Colonic mucosa (tissue), 4 donors: ENCODE results near the gene AARS2. TPM values are rescaled to one million over a fixed set of nuclear protein-coding genes. Genes with fewer than 3 reads are reported as not detected.
A peak's percentile ranks its signal among the peaks of the same experiment; 100 is the strongest.

Source experiments
- DNase-seq: peaks from one replicate; pipeline ENCODE4 v3.0.0-alpha.2; 2020
- H3K27ac ChIP-seq: fragments of 200-600 bp; one replicate; pipeline ENCODE4 v1.8.0; 2021
- H3K27me3 ChIP-seq: fragments of 200-600 bp; one replicate; pipeline ENCODE4 v1.8.0; 2021
- H3K36me3 ChIP-seq: fragments of 200-600 bp; one replicate; pipeline ENCODE4 v1.8.0; 2021
- H3K4me1 ChIP-seq: fragments of 200-600 bp; one replicate; pipeline ENCODE4 v1.8.0; 2021; ENCODE audit warnings: mild to moderate bottlenecking
- H3K4me3 ChIP-seq: fragments of 200-600 bp; one replicate; pipeline ENCODE4 v1.8.0; 2021
- H3K9ac ChIP-seq, 2 donors: one replicate each; pipeline ENCODE4 v1.7.0; 2013; ENCODE audit warnings: control low read depth in 2 of 2, low read depth in 2 of 2, low read length in 2 of 2
- H3K9me3 ChIP-seq: fragments of 200-600 bp; one replicate; pipeline ENCODE4 v1.8.0; 2021
- intact Hi-C: fragments of 100-400 bp; cut with DNase I; formaldehyde crosslinking; loops from one replicate; pipeline ENCODE4 v1.14.1; 2022
- total RNA-seq, 2 donors: library from RNA; stranded (reverse); fragmentation: NEBNext Ultra II Directional in 1 of 2; extraction: Animal tissue kit (Norgen Biotek cat#: 25700) in 1 of 2; gene quantifications; one replicate each; pipeline ENCODE4 v1.2.1, GENCODE V29; 2021
- TF ChIP-seq, protein P1 (sequence below): fragments of 200-600 bp; IDR thresholded peaks from one replicate; pipeline ENCODE4 v1.8.0; 2022; ENCODE audit warnings: antibody characterized with exemption, mild to moderate bottlenecking
- donor health status: healthy.
- donor health status: DM: no; HTN: no; CAD: no.
- donor health status: DM: no; HTN: no; CAD: no.

Gene AARS2
- total RNA-seq, 2 donors from 2014 or later, result 9.0 to 27.7 TPM

- no peaks in the 10 kb centered on the region for H3K27me3 ChIP-seq
- TF ChIP-seq, protein P1, sequence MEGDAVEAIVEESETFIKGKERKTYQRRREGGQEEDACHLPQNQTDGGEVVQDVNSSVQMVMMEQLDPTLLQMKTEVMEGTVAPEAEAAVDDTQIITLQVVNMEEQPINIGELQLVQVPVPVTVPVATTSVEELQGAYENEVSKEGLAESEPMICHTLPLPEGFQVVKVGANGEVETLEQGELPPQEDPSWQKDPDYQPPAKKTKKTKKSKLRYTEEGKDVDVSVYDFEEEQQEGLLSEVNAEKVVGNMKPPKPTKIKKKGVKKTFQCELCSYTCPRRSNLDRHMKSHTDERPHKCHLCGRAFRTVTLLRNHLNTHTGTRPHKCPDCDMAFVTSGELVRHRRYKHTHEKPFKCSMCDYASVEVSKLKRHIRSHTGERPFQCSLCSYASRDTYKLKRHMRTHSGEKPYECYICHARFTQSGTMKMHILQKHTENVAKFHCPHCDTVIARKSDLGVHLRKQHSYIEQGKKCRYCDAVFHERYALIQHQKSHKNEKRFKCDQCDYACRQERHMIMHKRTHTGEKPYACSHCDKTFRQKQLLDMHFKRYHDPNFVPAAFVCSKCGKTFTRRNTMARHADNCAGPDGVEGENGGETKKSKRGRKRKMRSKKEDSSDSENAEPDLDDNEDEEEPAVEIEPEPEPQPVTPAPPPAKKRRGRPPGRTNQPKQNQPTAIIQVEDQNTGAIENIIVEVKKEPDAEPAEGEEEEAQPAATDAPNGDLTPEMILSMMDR, result no peak
- intact Hi-C loops, result no loop called here
- H3K9ac ChIP-seq, result peak overlapping the region; percentile 89 to 95
- peaks cover 10% of the 10 kb centered on the region for H3K4me1 ChIP-seq
- H3K36me3 ChIP-seq, result peaks cover 8% of the 10 kb centered on the region
- no peaks in the 10 kb centered on the region for H3K9me3 ChIP-seq
- DNase-seq, result no peak
- H3K4me3 ChIP-seq, result peak overlapping the region; percentile 92
- no peak overlapping the region for H3K27ac ChIP-seq
Observed at GRCh38 chr6:44262467-44263353, 50.4 kb downstream of the AARS2 start.

DNA sequence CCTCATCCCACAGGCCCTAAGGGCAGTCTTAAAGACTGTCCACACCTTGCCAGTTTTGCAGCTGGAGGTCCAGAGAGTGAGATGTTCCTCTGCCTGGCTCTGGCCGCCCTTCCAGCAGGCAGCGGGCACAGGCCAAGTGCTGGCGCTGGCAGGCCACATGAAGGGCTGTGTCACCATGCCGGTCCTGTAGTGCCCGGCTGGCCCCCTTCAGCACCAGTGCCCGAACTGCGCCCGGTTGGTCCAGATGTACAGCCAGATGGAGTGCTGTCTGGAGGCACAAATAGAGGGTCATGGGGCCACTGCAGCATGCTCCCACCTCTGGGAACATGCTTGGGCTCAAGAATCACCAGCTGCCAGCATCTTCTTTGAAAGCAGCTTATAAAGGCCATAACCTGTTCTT, 51.6 kb downstream of the AARS2 start:
- TF ChIP-seq, protein P1, result no peak
- no peak overlapping the region for H3K4me3 ChIP-seq
- no peak for DNase-seq
- no peak overlapping the region for H3K9ac ChIP-seq
- H3K36me3 ChIP-seq, result peaks cover 8% of the 10 kb centered on the region
- intact Hi-C loops, result no loop called here
- no peaks in the 10 kb centered on the region for H3K27me3 ChIP-seq
- H3K27ac ChIP-seq, result no peak overlapping the region
- H3K4me1 ChIP-seq, result peaks cover 13% of the 10 kb centered on the region
- H3K9me3 ChIP-seq, result no peaks in the 10 kb centered on the region

DNA sequence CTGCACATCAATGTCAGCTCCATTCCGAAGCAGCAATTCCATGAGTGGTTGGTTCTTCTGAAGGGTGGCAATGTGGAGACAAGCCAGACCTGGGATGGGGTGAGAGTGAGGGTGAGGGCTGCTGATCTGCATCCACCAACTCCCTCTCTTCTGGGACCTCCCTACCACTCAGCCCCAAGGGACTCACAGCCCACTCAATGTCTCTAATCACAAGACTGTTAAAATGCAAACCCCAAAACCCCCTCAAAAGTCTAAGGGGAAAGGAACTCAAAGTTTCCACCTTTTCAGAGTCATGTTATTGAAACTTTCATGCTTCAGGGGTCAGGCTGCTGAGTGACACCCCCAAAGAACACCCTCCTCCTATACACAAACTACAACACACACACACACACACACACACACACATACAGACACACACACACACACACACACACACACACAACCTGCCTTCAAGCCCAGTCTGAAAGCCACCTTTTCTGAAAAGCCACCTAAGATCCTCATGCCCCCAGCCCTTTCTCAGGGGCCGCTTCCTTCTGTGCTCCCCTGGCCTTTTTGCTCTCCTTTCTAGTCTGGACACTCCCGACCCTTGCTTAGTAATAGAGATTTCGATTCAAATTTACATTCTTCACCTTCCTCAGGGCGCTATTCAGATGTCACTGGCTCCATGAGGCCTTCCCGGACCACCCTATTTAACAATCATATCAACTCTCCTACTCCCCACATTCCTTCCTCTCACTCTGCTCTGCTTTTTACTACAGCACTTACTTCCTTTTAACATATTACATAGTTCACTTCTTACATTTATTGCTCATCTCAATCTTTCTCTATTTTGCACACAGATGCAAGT, 52.5 kb downstream of the AARS2 start:
- intact Hi-C loops, result no loop called here
- Histone ChIP-seq H3K4me3 (no peak overlapping the region), H3K9ac (no peak overlapping the region), H3K36me3 (peaks cover 8% of the 10 kb centered on the region), H3K4me1 (peaks cover 18% of the 10 kb centered on the region), H3K27me3 (no peaks in the 10 kb centered on the region), H3K9me3 (no peaks in the 10 kb centered on the region), H3K27ac (no peak overlapping the region)
- TF ChIP-seq, protein P1, result no peak
- no peak for DNase-seq

DNA sequence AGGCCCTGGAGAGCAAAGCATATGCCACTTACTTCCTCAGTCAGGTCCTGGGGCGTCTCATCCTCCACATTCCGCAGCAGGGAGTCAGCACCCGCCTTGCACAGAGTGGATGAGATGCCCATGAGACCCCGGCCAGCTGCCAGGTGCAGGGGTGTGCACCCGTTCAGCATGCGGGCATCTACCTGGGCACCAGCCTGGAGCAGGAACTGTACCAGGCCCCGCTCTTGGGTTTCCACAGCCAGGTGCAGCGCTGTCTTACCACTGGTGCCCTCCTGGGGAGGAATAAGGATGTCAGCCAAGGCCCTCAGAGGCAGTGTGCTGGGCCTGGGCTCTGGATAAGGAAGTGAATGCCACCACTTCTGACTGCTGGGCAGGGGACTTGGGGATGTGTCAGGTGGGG, 53.1 kb downstream of the AARS2 start:
- no peak overlapping the region for H3K9ac ChIP-seq

DNA sequence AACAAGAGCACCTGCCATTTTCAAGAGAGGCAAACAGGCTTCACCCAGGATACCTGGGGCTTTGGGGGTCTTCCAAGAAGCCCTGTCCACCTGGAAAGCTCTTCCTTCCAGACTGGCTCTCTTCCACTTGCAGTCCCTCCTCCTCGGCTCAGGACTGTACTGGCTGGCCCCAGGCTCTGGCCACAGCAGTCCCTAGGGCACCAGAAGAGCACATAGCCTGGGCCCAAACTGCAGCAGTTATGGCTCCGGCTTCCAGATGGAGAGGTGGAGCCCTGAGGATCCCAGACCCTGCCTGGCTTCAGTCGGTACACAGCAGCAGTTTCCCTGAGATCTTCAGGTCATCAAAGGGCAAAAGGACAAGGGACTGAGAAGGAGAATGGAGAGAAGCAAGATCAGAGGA, 54.2 kb downstream of the AARS2 start:
- H3K4me1 ChIP-seq, result peaks cover 18% of the 10 kb centered on the region
- TF ChIP-seq, protein P1, result no peak
- no peak overlapping the region for H3K27ac ChIP-seq
- intact Hi-C loops, result no loop called here
- H3K9ac ChIP-seq, result no peak overlapping the region
- no peak for DNase-seq
- no peaks in the 10 kb centered on the region for H3K9me3 ChIP-seq
- H3K27me3 ChIP-seq, result no peaks in the 10 kb centered on the region
- H3K36me3 ChIP-seq, result peaks cover 17% of the 10 kb centered on the region
- H3K4me3 ChIP-seq, result no peak overlapping the region

More for the DNA sequence above, 53.1 kb downstream of the AARS2 start:
- H3K27me3 ChIP-seq, result no peaks in the 10 kb centered on the region
- no peak overlapping the region for H3K4me3 ChIP-seq
- no peak overlapping the region for H3K27ac ChIP-seq
- H3K36me3 ChIP-seq, result peaks cover 8% of the 10 kb centered on the region
- no peak for DNase-seq
- intact Hi-C loops, result no loop called here
- no peaks in the 10 kb centered on the region for H3K9me3 ChIP-seq
- H3K4me1 ChIP-seq, result peaks cover 18% of the 10 kb centered on the region
- TF ChIP-seq, protein P1, result no peak
